NCI-H2196 (cell line): ENCODE data around the gene CMTM3.
"Not testable (repeated sequence)": the region's sequence is repeated elsewhere in the genome, so short reads cannot be mapped to it uniquely, and the experiment has no call there.

Experiments
- DNase-seq: peaks from one replicate; lab custom pipeline; 2025; ENCODE audit not compliant: unreplicated experiment; lab: John Stamatoyannopoulos, UW

The CMTM3 gene

GRCh38 chr16:66608241-66609138 is 4.0 kb downstream of the CMTM3 start:
- DNase-seq, result peak; percentile 68

GRCh38 chr16:66609139-66609510 is 4.6 kb downstream of the CMTM3 start:
- DNase-seq, result no peak

GRCh38 chr16:66610111-66610820 is 5.8 kb downstream of the CMTM3 start:
- no peak for DNase-seq

DNA sequence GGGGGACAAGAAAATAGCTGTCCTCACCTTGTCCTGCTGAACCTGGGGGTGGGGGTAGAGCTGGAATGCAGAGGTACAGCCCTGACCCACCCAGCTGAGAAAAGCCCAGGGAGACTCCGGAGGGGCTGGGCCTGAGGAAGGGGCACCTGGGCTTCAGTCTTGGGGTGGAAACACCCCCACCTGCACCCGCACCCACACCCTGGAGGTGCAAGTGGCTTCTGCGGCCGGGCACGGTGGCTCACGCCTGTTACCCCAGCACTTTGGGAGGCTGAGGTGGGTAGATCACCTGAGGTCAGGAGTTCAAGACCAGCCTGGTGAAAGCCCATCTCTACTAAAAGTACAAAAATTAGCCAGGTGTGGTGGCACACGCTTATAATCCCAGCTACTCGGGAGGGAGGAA is 7.4 kb downstream of the CMTM3 start:
- DNase-seq, result not testable (repeated sequence)

DNA sequence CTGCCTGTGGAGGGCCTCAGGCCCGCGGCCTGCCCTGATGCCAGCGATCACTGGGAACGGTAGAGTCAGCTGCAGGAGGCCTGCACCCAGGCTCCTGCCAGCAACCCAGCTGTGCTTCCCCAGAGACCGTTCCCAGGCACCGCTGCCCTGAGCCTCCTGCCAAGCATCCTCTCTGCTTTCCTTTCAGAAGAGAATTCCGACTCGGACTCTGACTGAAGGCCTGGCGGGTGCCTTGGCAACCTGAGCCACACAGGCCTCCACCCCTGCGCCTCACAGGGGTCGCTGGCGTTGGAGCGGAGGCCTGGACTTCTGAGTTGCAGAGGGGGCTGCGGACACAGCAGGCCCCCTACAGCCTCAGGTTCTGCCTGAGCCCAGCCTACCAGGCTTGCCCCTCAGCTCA is 7.9 kb downstream of the CMTM3 start:
- DNase-seq, result no peak

DNA sequence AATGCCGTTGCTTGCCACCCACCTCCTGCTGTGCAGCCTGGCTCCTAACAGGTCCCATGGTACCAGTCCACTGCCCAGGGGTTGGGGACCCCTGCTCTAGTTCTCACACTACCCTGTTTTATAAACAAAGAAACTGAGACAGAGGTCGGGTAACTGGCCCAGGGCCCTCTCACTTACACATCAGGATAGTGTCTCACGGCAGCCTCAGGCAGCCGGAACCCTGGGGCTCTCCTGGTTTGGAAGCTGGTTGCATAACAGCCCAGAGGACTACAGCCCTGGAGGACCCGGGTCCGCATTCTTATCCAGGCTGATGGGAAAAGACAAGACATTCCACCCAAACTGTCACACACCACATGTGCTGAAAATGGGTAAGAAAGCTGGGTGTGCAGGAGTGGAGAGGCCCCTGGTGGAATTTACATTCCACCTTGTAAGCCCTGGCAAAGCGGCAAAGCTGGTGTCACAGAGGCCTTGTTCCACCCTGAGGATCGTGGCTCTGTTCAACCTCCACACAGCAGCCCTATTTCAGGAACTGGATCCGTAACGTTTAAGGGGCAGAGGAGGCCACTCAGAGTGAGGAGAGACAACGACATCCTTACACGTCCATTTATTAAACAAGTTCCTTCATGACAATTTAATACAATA is 9.8 kb downstream of the CMTM3 start:
- DNase-seq, result no peak

GRCh38 chr16:66616169-66616568 is 11.7 kb downstream of the CMTM3 start:
- no peak for DNase-seq

GRCh38 chr16:66616592-66616991 is 12.1 kb downstream of the CMTM3 start:
- no peak for DNase-seq

DNA sequence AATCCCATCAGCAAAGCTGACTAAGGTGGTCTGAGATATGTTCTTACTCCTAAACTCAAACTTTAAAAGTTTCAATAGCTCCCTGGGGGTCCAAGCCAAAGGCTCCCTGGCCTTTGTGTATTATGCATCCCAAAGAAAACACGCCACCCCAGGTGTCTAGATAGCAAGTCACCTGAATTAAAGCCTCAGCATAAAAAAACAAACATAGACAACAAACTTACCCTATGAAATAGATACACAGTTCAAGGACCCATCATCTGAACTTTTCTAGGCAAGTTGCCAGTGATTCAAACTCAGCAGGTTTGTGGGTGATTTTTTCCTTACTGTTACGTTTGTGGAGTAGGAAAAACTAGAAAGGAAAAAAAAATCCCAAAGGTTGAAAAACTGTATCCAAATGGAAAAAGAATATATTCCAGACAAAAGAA is 12.5 kb downstream of the CMTM3 start:
- no peak for DNase-seq

GRCh38 chr16:66617728-66618127 is 13.2 kb downstream of the CMTM3 start:
- DNase-seq, result no peak

DNA sequence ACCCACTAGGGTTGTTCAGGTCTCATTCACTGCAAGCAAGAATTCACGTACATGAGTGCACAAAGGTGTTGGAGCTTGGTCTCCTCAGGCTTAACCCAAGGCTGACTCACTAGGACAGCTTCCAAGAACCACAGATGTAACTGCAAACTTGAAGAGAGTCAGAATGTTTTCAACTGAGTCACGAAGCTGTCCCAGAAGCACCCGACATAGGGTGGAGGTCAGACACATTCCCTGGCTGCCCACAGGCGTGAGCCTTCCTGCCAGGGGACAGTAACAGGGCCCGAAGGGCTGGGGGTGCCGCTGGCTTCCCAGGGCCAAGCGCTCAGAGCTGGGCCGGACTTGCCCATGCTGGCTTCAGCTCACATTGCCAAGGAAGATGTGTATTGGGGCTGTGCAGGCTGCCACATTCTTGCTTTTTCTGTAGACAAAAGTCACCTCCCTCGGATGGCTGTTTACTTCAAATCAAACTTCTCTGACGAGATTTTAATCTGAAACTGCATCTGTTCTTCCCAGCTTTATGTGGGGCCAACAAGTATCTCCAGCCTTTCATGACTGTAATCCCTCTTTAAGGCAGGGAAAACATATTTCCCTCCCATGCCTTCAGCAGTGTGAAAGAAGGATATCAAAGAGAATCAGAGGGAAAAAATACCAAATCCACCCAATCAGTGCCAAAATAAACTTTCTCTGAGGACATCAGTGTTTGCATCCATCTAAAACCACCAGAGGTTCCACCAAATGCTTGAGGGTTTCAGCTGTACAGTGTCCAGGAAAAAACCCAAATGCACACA is 14.3 kb downstream of the CMTM3 start:
- DNase-seq, result no peak

GRCh38 chr16:66619534-66620428 is 15.3 kb downstream of the CMTM3 start:
- no peak for DNase-seq

DNA sequence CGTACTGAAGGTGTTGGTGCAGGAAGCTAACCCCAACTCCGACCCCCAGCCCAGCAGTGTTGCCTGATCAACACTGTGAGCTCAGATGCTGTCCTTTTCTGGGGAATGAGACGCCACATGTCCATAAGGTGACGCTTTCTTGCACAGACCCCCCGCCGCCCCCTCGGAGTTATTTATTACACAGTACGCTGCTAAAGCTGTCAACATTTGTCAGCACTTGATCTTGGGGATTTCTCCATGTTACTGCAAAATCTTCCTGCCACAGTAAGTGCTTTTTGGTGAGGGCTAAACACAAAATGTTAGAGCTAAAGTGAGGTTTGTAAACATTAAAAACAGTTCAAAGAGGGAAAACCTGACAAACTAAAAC is 15.9 kb downstream of the CMTM3 start:
- no peak for DNase-seq

GRCh38 chr16:66621973-66622372 is 17.5 kb downstream of the CMTM3 start:
- DNase-seq, result no peak

GRCh38 chr16:66622863-66623262 is 18.4 kb downstream of the CMTM3 start:
- DNase-seq, result no peak

DNA sequence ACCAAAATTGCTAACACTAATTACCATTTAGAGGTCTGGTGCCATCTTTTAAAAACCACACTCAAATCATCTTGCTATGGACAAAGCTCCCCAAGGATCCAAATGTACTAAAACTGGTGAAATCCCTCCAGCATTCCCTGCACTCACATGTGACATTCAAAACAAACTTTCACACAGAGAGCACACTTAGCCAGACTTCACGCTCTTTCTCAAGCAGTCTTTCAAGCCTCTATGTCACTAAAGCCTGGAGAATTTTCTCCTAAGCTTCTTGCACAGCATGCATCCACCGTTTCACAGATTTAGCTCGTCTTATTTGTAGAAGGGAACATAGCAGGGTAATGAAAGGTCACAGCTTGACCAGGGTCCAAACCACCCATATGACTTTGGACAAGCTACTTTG is 19.3 kb downstream of the CMTM3 start:
- no peak for DNase-seq

GRCh38 chr16:66627611-66628378 is 23.3 kb downstream of the CMTM3 start:
- DNase-seq, result not testable (repeated sequence)

- DNase-seq, result no peak
Measured at GRCh38 chr16:66629856-66630255, 25.4 kb downstream of the CMTM3 start.

DNA sequence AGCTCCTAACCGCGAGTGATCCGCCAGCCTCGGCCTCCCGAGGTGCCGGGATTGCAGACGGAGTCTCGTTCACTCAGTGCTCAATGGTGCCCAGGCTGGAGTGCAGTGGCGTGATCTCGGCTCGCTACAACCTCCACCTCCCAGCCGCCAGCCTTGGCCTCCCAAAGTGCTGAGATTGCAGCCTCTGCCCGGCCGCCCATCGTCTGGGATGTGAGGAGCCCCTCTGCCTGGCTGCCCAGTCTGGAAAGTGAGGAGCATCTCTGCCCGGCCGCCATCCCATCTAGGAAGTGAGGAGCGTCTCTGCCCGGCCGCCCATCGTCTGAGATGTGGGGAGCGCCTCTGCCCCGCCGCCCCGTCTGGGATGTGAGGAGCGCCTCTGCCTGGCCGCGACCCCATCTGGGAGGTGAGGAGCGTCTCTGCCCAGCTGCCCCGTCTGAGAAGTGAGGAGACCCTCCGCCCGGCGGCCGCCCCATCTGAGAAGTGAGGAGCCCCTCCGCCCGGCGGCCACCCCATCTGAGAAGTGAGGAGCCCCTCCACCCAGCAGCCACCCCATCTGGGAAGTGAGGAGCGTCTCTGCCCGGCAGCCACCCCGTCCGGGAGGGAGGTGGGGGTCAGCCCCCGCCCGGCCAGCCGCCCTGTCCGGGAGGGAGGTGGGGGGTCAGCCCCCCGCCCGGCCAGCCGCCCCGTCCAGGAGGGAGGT is 26.2 kb downstream of the CMTM3 start:
- not testable (repeated sequence) for DNase-seq
